Brain microvascular endothelial cell (primary cell): Measurements from ENCODE around the gene ANKRD42.

ENCODE experiments used
- DNase-seq: peaks from one replicate; pipeline ENCODE4 v3.0.0-alpha.2; 2020
- H3K27ac ChIP-seq: fragments of 250-450 bp; sonication (Bioruptor Pico); 2 replicates; pipeline ENCODE4 v1.5.1; 2020; ENCODE audit warnings: mild to moderate bottlenecking, moderate library complexity
- H3K27me3 ChIP-seq: fragments of 250-450 bp; sonication (Bioruptor Pico); replicated peaks from 2 replicates; pipeline ENCODE4 v1.5.1; 2020; ENCODE audit warnings: mild to moderate bottlenecking
- H3K36me3 ChIP-seq: fragments of 250-450 bp; sonication (Bioruptor Pico); replicated peaks from 2 replicates; pipeline ENCODE4 v1.5.1; 2020; ENCODE audit warnings: mild to moderate bottlenecking
- H3K4me3 ChIP-seq: 2 replicates; pipeline ENCODE4 v1.5.1; 2011; ENCODE audit warnings: low read depth, mild to moderate bottlenecking, control low read depth, low read length, moderate library complexity
- in situ Hi-C: cut with HindIII; loops from 2 replicates; pipeline ENCODE4 v1.10.0; 2017; ENCODE audit warnings: low sequenced_read_pairs, low pct_ligation_motif_present
- TF ChIP-seq, protein P1 (sequence below): IDR thresholded peaks from 2 replicates; pipeline ENCODE4 v1.5.1; 2011; ENCODE audit warnings: low read depth, mild to moderate bottlenecking, moderate library complexity, low read length, control low read depth, inconsistent platforms; ENCODE audit errors: missing control alignments

The ANKRD42 gene

DNA sequence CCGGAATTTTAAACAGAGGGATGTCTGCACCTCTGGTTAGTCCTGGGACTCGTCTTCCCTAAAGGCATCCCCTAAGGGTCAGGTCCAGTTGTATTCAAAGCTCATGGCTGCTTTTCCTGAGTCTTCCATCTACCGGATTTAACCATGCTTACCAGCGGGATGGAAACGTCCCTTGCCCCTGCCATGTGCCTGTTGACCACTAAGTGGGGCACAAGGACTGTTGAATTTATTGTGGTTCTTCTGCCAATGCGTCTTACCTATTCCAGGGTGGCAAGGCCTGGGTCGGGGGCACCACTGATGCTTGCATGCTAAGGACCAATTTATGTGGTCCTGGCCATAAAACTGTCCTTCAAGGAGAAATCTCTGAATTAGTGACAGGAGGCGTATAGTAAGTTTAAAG lies 25.6 kb downstream of the ANKRD42 start:
- no peaks in the 10 kb centered on the region for H3K36me3 ChIP-seq
- no peak overlapping the region for H3K27ac ChIP-seq
- no peak for DNase-seq
- no peak overlapping the region for H3K4me3 ChIP-seq
- TF ChIP-seq, protein P1, sequence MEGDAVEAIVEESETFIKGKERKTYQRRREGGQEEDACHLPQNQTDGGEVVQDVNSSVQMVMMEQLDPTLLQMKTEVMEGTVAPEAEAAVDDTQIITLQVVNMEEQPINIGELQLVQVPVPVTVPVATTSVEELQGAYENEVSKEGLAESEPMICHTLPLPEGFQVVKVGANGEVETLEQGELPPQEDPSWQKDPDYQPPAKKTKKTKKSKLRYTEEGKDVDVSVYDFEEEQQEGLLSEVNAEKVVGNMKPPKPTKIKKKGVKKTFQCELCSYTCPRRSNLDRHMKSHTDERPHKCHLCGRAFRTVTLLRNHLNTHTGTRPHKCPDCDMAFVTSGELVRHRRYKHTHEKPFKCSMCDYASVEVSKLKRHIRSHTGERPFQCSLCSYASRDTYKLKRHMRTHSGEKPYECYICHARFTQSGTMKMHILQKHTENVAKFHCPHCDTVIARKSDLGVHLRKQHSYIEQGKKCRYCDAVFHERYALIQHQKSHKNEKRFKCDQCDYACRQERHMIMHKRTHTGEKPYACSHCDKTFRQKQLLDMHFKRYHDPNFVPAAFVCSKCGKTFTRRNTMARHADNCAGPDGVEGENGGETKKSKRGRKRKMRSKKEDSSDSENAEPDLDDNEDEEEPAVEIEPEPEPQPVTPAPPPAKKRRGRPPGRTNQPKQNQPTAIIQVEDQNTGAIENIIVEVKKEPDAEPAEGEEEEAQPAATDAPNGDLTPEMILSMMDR: peak; percentile 45
- H3K27me3 ChIP-seq: no peaks in the 10 kb centered on the region
- in situ Hi-C loops: no loop called here

DNA sequence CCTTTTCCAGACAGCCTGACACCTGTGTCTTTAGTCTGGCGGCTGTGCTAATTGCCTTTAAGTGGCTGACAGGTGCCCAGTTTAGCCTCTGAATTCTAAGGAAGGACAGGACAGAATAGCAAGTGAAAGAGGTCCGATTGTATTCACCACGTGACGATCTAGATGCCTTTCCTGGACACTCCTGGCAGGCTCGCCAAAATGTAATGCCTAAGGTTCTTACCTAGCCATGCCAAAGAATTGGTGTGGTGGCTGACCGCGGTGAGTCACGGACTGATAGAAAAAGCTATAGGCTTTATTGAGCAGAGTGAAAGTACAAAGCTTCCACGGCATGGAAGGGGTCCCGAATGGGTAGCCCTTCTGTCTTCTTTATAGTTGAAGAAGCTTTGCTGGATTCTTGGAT lies 26.7 kb downstream of the ANKRD42 start:
- in situ Hi-C loops: no loop called here
- Histone ChIP-seq H3K27me3 (no peaks in the 10 kb centered on the region), H3K27ac (no peak overlapping the region), H3K4me3 (no peak overlapping the region), H3K36me3 (no peaks in the 10 kb centered on the region)
- TF ChIP-seq, protein P1: no peak
- DNase-seq: no peak

DNA sequence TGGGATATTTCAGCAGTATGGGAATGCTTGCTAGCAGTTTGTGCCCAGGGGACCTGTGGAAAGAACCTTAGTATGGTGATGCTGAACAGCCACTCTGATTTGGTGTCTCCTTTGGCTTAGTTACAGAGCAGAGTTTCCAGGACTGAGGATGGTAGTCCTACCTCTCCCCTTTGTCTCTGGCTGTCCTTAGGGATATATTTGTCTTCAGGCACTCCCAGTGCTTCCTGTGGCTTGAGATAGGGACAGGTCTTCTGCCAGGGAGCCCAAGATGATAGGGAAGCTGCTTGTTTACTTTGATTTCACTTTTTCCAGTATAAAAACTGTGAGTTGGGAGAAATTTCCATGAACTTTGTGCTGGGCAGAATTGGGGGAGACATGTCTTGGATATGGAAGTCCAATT lies 28.2 kb downstream of the ANKRD42 start:
- TF ChIP-seq, protein P1: no peak
- Histone ChIP-seq H3K36me3 (no peaks in the 10 kb centered on the region), H3K27me3 (no peaks in the 10 kb centered on the region), H3K27ac (no peak overlapping the region), H3K4me3 (no peak overlapping the region)
- in situ Hi-C loops: no loop called here
- DNase-seq: no peak

GRCh38 chr11:83222499-83222898 lies 29.0 kb downstream of the ANKRD42 start:
- no peak for DNase-seq
- Histone ChIP-seq H3K4me3 (no peak overlapping the region), H3K27ac (no peak overlapping the region), H3K36me3 (no peaks in the 10 kb centered on the region), H3K27me3 (no peaks in the 10 kb centered on the region)
- TF ChIP-seq, protein P1: no peak
- in situ Hi-C loops: no loop called here

GRCh38 chr11:83223457-83223856 lies 29.9 kb downstream of the ANKRD42 start:
- DNase-seq: no peak
- in situ Hi-C loops: no loop called here
- H3K27me3 ChIP-seq: no peaks in the 10 kb centered on the region
- no peak overlapping the region for H3K27ac ChIP-seq
- H3K36me3 ChIP-seq: no peaks in the 10 kb centered on the region
- TF ChIP-seq, protein P1: no peak
- H3K4me3 ChIP-seq: no peak overlapping the region

DNA sequence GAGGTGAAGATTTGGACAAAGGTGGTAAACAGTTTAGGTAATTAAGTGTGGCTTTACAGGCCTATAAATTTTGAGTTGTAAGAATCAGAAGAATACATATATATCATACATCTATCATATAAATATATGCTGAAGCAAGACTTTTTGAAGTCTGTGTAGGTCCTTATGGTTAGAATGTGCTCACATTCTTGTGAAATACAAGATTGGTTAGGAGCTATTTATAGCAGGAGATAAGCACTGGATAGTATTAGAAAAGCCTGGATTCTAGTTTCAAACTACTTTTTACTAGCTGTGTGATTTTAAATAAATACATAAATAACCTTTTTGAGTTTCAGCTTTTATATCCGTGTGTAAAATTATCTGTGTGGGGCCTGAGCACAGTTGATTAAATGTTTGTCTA lies 42.3 kb downstream of the ANKRD42 start:
- TF ChIP-seq, protein P1: no peak
- in situ Hi-C loops: no loop called here
- no peak for DNase-seq

More for the DNA sequence above, 42.3 kb downstream of the ANKRD42 start:
- no peak overlapping the region for H3K27ac ChIP-seq
- no peak overlapping the region for H3K4me3 ChIP-seq
- no peaks in the 10 kb centered on the region for H3K36me3 ChIP-seq
- no peaks in the 10 kb centered on the region for H3K27me3 ChIP-seq
